ENCODE measurements around the gene TRAF5. TPM values are rescaled to one million over a fixed set of nuclear protein-coding genes. Genes with fewer than 3 reads are reported as not detected.
A peak's percentile ranks its signal among the peaks of the same experiment; 100 is the strongest.

Gene TRAF5
- total RNA-seq, 2 experiments from 2014 or later, result 40.6 to 42.5 TPM

GRCh38 chr1:211327346-211327921, 801 bp downstream of the TRAF5 start:
- TF ChIP-seq, protein P1, sequence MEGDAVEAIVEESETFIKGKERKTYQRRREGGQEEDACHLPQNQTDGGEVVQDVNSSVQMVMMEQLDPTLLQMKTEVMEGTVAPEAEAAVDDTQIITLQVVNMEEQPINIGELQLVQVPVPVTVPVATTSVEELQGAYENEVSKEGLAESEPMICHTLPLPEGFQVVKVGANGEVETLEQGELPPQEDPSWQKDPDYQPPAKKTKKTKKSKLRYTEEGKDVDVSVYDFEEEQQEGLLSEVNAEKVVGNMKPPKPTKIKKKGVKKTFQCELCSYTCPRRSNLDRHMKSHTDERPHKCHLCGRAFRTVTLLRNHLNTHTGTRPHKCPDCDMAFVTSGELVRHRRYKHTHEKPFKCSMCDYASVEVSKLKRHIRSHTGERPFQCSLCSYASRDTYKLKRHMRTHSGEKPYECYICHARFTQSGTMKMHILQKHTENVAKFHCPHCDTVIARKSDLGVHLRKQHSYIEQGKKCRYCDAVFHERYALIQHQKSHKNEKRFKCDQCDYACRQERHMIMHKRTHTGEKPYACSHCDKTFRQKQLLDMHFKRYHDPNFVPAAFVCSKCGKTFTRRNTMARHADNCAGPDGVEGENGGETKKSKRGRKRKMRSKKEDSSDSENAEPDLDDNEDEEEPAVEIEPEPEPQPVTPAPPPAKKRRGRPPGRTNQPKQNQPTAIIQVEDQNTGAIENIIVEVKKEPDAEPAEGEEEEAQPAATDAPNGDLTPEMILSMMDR (IDR thresholded peaks at IDR 0.05), result no peak
- Mint-ChIP-seq H3K4me3 (peak overlapping the region; percentile 83), H3K27ac (peak overlapping the region; percentile 93), H3K36me3 (ENCODE audit: low read depth) (peaks cover 24% of the 10 kb centered on the region), H3K4me1 (ENCODE audit: low read depth) (peaks cover 74% of the 10 kb centered on the region), H3K9me3 (no peaks in the 10 kb centered on the region), H3K27me3 (no peaks in the 10 kb centered on the region)
- ChIA-PET CTCF (interaction anchor here (1.0 to 4.1 kb wide), 9 partner anchors 9 to 928 kb away, joined by 3 to 25 read pairs (median 8); no protein-coding TSS in a partner anchor), POLR2A (interaction anchor here (0.9 to 4.6 kb wide), 8 partner anchors 11 to 186 kb away, joined by 3 to 45 read pairs (median 3); no protein-coding TSS in a partner anchor)
- intact Hi-C loops (cut with micrococcal nuclease), result loop anchor here (5.0 to 10.0 kb wide), 3 partner anchors 55 to 327 kb away; no protein-coding TSS in a partner anchor
- DNase-seq, result peak; percentile 56
- peak; percentile 22 for ATAC-seq

DNA sequence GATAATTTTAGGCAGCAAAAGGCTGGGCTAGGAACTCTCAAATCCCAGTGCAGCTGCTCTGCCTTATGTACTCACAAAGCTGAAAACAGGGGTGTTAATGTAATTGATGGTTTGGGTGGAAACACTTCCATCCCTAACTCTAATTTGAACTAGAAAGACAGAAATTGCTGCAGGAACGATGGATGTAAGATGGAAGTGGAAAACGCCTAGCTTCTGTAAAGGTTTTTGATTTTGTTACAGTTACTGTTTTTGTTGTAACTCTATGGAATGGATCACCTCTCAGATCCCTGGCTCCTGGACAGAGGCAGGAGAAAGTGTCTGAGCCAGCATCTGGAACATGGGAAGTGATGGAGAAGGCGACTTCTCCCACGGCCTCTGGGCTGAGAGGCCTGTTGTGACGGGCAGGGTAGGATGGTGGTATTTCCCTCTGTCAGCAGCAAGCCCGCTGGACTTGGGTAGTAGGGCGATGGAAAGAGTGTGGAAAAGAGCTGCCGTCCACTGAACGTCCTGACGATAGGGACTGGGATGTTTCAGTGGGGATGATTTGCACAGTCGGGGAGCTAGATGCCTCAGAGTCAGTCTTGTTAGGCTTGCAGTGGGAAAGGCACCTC, 1.6 kb downstream of the TRAF5 start:
- intact Hi-C loops (cut with micrococcal nuclease), result loop anchor here (5.0 to 10.0 kb wide), 3 partner anchors 54 to 327 kb away; no protein-coding TSS in a partner anchor

DNA sequence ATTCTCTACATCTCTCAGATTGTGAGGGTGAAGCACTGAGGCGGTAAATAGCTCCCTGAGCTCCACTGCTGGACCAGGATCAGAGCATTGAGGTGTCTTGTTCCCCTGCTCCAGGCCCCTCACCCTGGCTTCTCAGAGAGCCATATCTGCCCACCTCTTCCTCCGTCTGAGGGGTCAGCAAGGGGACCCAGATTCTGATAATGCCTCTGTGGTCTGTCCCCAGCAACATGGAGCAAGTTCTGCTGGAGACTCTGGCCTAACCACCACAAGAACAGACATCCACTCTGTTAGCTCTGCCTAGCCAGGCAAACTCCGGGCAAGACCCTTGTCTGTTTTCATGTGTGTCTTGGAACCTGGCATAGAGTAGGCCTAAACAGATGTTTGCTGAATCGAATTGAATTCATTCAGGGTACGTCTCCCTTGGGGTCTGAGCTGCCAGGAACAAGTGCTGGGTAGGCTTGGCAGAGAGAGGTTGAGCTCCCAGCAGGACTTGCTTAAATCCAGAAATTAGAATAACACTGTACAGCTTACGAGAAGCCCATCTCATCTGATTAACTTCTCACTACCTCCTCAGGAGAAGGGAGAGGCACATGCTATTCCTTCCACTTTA, 2.3 kb downstream of the TRAF5 start:
- no peak for ATAC-seq
- Mint-ChIP-seq H3K4me1 (ENCODE audit: low read depth) (peaks cover 71% of the 10 kb centered on the region), H3K4me3 (peak overlapping the region; percentile 83), H3K27ac (peak overlapping the region; percentile 93), H3K9me3 (no peaks in the 10 kb centered on the region), H3K36me3 (ENCODE audit: low read depth) (peaks cover 24% of the 10 kb centered on the region), H3K27me3 (no peaks in the 10 kb centered on the region)
- intact Hi-C loops (cut with micrococcal nuclease), result loop anchor here (5.0 to 10.0 kb wide), 3 partner anchors 53 to 326 kb away; no protein-coding TSS in a partner anchor
- ChIA-PET POLR2A (interaction anchor here (0.5 to 4.6 kb wide), 11 partner anchors 10 to 278 kb away, joined by 3 to 45 read pairs (median 3); no protein-coding TSS in a partner anchor), CTCF (interaction anchor here (0.7 to 4.1 kb wide), 8 partner anchors 8 to 195 kb away, joined by 3 to 25 read pairs (median 8); partner anchors contain the start of gene KCNH1)
- TF ChIP-seq, protein P1 (IDR thresholded peaks at IDR 0.05), result no peak
- DNase-seq, result no peak

More for the DNA sequence above, 1.6 kb downstream of the TRAF5 start:
- Mint-ChIP-seq H3K4me1 (ENCODE audit: low read depth) (peaks cover 74% of the 10 kb centered on the region), H3K4me3 (peak overlapping the region; percentile 83), H3K27ac (peak overlapping the region; percentile 93), H3K9me3 (no peaks in the 10 kb centered on the region), H3K36me3 (ENCODE audit: low read depth) (peaks cover 24% of the 10 kb centered on the region), H3K27me3 (no peaks in the 10 kb centered on the region)
- ChIA-PET CTCF (interaction anchor here (0.7 to 4.1 kb wide), 9 partner anchors 9 to 186 kb away, joined by 3 to 25 read pairs (median 8); no protein-coding TSS in a partner anchor), POLR2A (interaction anchor here (0.9 to 4.6 kb wide), 9 partner anchors 10 to 87 kb away, joined by 3 to 45 read pairs (median 3); no protein-coding TSS in a partner anchor)
- ATAC-seq (no peak), DNase-seq (no peak)
- TF ChIP-seq, protein P1 (IDR thresholded peaks at IDR 0.05), result no peak

GRCh38 chr1:211329764-211330201, 3.1 kb downstream of the TRAF5 start:
- no peaks in the 10 kb centered on the region for H3K9me3 Mint-ChIP-seq

More at GRCh38 chr1:211329764-211330201, 3.1 kb downstream of the TRAF5 start:
- peaks cover 26% of the 10 kb centered on the region for H3K36me3 Mint-ChIP-seq (ENCODE audit: low read depth)
- DNase-seq, result no peak
- ChIA-PET CTCF (interaction anchor here (1.0 to 4.1 kb wide), 5 partner anchors 7 to 196 kb away, joined by 4 to 25 read pairs (median 8); partner anchors contain the start of gene KCNH1), POLR2A (interaction anchor here (0.8 to 4.6 kb wide), 6 partner anchors 9 to 277 kb away, joined by 3 to 45 read pairs (median 4); no protein-coding TSS in a partner anchor)
- intact Hi-C loops (cut with micrococcal nuclease), result loop anchor here (5.0 to 10.0 kb wide), 3 partner anchors 53 to 325 kb away; no protein-coding TSS in a partner anchor
- H3K4me1 Mint-ChIP-seq (ENCODE audit: low read depth), result peaks cover 73% of the 10 kb centered on the region
- peak; percentile 8 for ATAC-seq
- no peaks in the 10 kb centered on the region for H3K27me3 Mint-ChIP-seq
- TF ChIP-seq, protein P1 (IDR thresholded peaks at IDR 0.05), result no peak
- H3K27ac Mint-ChIP-seq, result peak overlapping the region; percentile 93
- peak overlapping the region; percentile 83 for H3K4me3 Mint-ChIP-seq
